Gastrocnemius medialis (tissue), 4 donors: ENCODE results near the gene AGTRAP.

Experiments
- POLR2A ChIP-seq, 2 donors: fragments of 450-650 bp; IDR thresholded peaks; one replicate each; pipeline ENCODE4 v1.6.1; 2017; ENCODE audit warnings: antibody characterized with exemption in 2 of 2, mild to moderate bottlenecking in 2 of 2, moderate library complexity in 2 of 2
- TF ChIP-seq, protein P1 (sequence below), 5 experiments: fragments of 450-650 bp in 3 of 5; fragments of 200-600 bp in 2 of 5; sonication (generic) in 2 of 5; IDR thresholded peaks in 4 of 5; conservative IDR thresholded peaks in 1 of 5; 1 replicate in 4 of 5; 2 replicates in 1 of 5; pipeline ENCODE4 v1.5.1; 2016 to 2019; ENCODE audit warnings: antibody characterized with exemption in 5 of 5, mild to moderate bottlenecking in 3 of 5, moderate library complexity in 3 of 5

DNA sequence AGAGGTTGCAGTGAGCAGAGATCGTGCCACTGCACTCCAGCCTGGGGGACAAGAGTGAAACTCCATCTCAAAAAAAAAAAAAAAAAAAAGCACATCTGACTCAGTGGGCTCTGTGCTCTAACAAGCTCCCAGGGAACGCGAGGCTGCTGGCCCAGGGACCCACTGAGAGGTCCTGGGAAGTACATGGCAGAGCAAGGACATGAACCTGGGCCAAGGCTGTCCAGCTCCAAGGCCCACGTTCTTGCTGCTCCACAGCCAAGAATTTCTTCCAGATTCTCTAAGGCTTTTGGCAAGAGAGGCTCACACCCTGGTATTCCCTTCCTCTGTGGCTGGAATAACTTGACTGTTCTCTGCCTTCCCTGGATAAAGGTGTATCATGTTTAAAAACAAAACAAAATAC lies 15.4 kb upstream of the AGTRAP start:
- TF ChIP-seq, protein P1, sequence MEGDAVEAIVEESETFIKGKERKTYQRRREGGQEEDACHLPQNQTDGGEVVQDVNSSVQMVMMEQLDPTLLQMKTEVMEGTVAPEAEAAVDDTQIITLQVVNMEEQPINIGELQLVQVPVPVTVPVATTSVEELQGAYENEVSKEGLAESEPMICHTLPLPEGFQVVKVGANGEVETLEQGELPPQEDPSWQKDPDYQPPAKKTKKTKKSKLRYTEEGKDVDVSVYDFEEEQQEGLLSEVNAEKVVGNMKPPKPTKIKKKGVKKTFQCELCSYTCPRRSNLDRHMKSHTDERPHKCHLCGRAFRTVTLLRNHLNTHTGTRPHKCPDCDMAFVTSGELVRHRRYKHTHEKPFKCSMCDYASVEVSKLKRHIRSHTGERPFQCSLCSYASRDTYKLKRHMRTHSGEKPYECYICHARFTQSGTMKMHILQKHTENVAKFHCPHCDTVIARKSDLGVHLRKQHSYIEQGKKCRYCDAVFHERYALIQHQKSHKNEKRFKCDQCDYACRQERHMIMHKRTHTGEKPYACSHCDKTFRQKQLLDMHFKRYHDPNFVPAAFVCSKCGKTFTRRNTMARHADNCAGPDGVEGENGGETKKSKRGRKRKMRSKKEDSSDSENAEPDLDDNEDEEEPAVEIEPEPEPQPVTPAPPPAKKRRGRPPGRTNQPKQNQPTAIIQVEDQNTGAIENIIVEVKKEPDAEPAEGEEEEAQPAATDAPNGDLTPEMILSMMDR (IDR thresholded peaks at IDR 0.05 in 4 of 5, conservative IDR thresholded peaks at IDR 0.05 in 1 of 5), result no peak
- no peak for TF ChIP-seq POLR2A (IDR thresholded peaks at IDR 0.05)
